OCI-LY3 (cell line): Measurements from ENCODE around the gene LIN28B.
"Not testable (repeated sequence)": the region's sequence is repeated elsewhere in the genome, so short reads cannot be mapped to it uniquely, and the experiment has no call there.

ENCODE experiments used
- H2AFZ ChIP-seq: fragments of 200-600, 300-600 bp; shearing (Covaris generic); 2 replicates; pipeline ENCODE4 v1.6.0; 2014; ENCODE audit warnings: antibody characterized with exemption, low read depth, low read length
- H3K27ac ChIP-seq: fragments of 200-600, 300-600 bp; sonication (generic); 2 replicates; pipeline ENCODE4 v1.5.1; 2014; ENCODE audit warnings: mild to moderate bottlenecking, low read length, moderate library complexity, mixed read lengths
- H3K27me3 ChIP-seq: fragments of 200-600, 300-600 bp; sonication (generic); 2 replicates; pipeline ENCODE4 v1.6.1; 2014; ENCODE audit warnings: low read depth, low read length, mixed read lengths
- H3K36me3 ChIP-seq: fragments of 200-600, 300-600 bp; sonication (generic); replicated peaks from 2 replicates; pipeline ENCODE3; 2014; ENCODE audit warnings: low read depth, low read length, mixed read lengths
- H3K4me1 ChIP-seq: fragments of 300-600, 200-600 bp; sonication (generic); 2 replicates; pipeline ENCODE4 v1.6.1; 2014; ENCODE audit warnings: low read length, mixed read lengths
- H3K4me2 ChIP-seq: fragments of 200-600, 300-600 bp; sonication (generic); 2 replicates; pipeline ENCODE4 v1.6.1; 2014; ENCODE audit warnings: low read length, mixed read lengths
- H3K4me3 ChIP-seq: fragments of 300-600, 200-600 bp; sonication (generic); 2 replicates; pipeline ENCODE4 v1.5.1; 2014; ENCODE audit warnings: antibody characterized with exemption, mild to moderate bottlenecking, low read length, moderate library complexity
- H3K79me2 ChIP-seq: fragments of 300-600, 200-600 bp; shearing (Covaris generic); 2 replicates; pipeline ENCODE4 v1.6.1; 2014; ENCODE audit warnings: mild to moderate bottlenecking, low read length, mixed read lengths
- H3K9ac ChIP-seq: fragments of 300-600, 200-600 bp; shearing (Covaris generic); 2 replicates; pipeline ENCODE4 v1.6.0; 2014; ENCODE audit warnings: mild to moderate bottlenecking, low read length, moderate library complexity
- H3K9me3 ChIP-seq: fragments of 200-600, 300-600 bp; shearing (Covaris generic); 2 replicates; pipeline ENCODE4 v1.6.1; 2014; ENCODE audit warnings: low read length, mixed read lengths; ENCODE audit not compliant: insufficient read depth
- H4K20me1 ChIP-seq: fragments of 200-600, 300-600 bp; sonication (generic); 2 replicates; pipeline ENCODE4 v1.6.1; 2016; ENCODE audit warnings: low read length, mixed read lengths; ENCODE audit not compliant: insufficient read depth
- CTCF ChIP-seq: fragments of 200-600, 300-600 bp; sonication (generic); IDR thresholded peaks from 2 replicates; pipeline ENCODE4 v1.5.1; 2014; ENCODE audit warnings: antibody characterized with exemption, low read length, low read depth
- EZH2phosphoT487 ChIP-seq: fragments of 200-600 bp; shearing (Covaris generic); IDR thresholded peaks from 2 replicates; pipeline ENCODE4 v1.6.1; 2018; ENCODE audit warnings: antibody characterized with exemption, mixed run types, low read depth

Gene LIN28B

GRCh38 chr6:104995989-104996617, 39.2 kb downstream of the LIN28B start:
- TF ChIP-seq CTCF (peak; percentile 17; the same call in 1 of the 2 replicates), EZH2phosphoT487 (no peak)

GRCh38 chr6:105001063-105001462, 44.2 kb downstream of the LIN28B start:
- no peak overlapping the region for H3K27ac ChIP-seq
- H3K4me2 ChIP-seq, result no peak overlapping the region
- no peak overlapping the region for H3K4me3 ChIP-seq

More at GRCh38 chr6:104995989-104996617, 39.2 kb downstream of the LIN28B start:
- Histone ChIP-seq H3K27me3 (no peaks in the 10 kb centered on the region), H4K20me1 (no peaks in the 10 kb centered on the region), H3K4me1 (no peaks in the 10 kb centered on the region), H3K9ac (no peak overlapping the region), H3K79me2 (no peaks in the 10 kb centered on the region), H2AFZ (no peak overlapping the region), H3K4me3 (no peak overlapping the region), H3K36me3 (no peaks in the 10 kb centered on the region), H3K27ac (no peak overlapping the region), H3K4me2 (no peak overlapping the region), H3K9me3 (no peaks in the 10 kb centered on the region)

GRCh38 chr6:105001906-105002305, 45.0 kb downstream of the LIN28B start:
- no peak overlapping the region for H2AFZ ChIP-seq
- no peaks in the 10 kb centered on the region for H3K9me3 ChIP-seq
- no peak overlapping the region for H3K4me2 ChIP-seq
- no peak overlapping the region for H3K4me3 ChIP-seq
- H3K27ac ChIP-seq, result no peak overlapping the region
- H3K4me1 ChIP-seq, result no peaks in the 10 kb centered on the region
- H3K27me3 ChIP-seq, result no peaks in the 10 kb centered on the region
- H4K20me1 ChIP-seq, result no peaks in the 10 kb centered on the region
- H3K36me3 ChIP-seq, result no peaks in the 10 kb centered on the region
- no peak for TF ChIP-seq EZH2phosphoT487
- no peak for TF ChIP-seq CTCF
- no peak overlapping the region for H3K9ac ChIP-seq
- no peaks in the 10 kb centered on the region for H3K79me2 ChIP-seq

More at GRCh38 chr6:105001063-105001462, 44.2 kb downstream of the LIN28B start:
- no peaks in the 10 kb centered on the region for H3K4me1 ChIP-seq
- TF ChIP-seq EZH2phosphoT487 (no peak), CTCF (no peak)
- no peaks in the 10 kb centered on the region for H4K20me1 ChIP-seq
- no peaks in the 10 kb centered on the region for H3K36me3 ChIP-seq
- no peak overlapping the region for H3K9ac ChIP-seq
- no peaks in the 10 kb centered on the region for H3K79me2 ChIP-seq
- no peaks in the 10 kb centered on the region for H3K9me3 ChIP-seq
- H3K27me3 ChIP-seq, result no peaks in the 10 kb centered on the region
- no peak overlapping the region for H2AFZ ChIP-seq

- no peaks in the 10 kb centered on the region for H3K4me1 ChIP-seq
- no peaks in the 10 kb centered on the region for H4K20me1 ChIP-seq
- TF ChIP-seq EZH2phosphoT487 (no peak), CTCF (no peak)
- H3K9ac ChIP-seq, result no peak overlapping the region
- H3K27me3 ChIP-seq, result no peaks in the 10 kb centered on the region
- no peak overlapping the region for H3K4me2 ChIP-seq
- no peak overlapping the region for H2AFZ ChIP-seq
- H3K79me2 ChIP-seq, result no peaks in the 10 kb centered on the region
- no peak overlapping the region for H3K4me3 ChIP-seq
- no peak overlapping the region for H3K27ac ChIP-seq
- H3K36me3 ChIP-seq, result no peaks in the 10 kb centered on the region
- no peaks in the 10 kb centered on the region for H3K9me3 ChIP-seq
Observed at GRCh38 chr6:105005451-105005850, 48.5 kb downstream of the LIN28B start.

- not testable (repeated sequence) for H3K79me2 ChIP-seq, H3K27ac ChIP-seq
Observed at GRCh38 chr6:105013459-105013858, 56.6 kb downstream of the LIN28B start.

More at GRCh38 chr6:105013459-105013858, 56.6 kb downstream of the LIN28B start:
- not testable (repeated sequence) for H3K4me2 ChIP-seq, H3K27me3 ChIP-seq, H2AFZ ChIP-seq, H3K9ac ChIP-seq, H4K20me1 ChIP-seq, H3K4me3 ChIP-seq, H3K4me1 ChIP-seq, H3K36me3 ChIP-seq, H3K9me3 ChIP-seq
